ENCODE data around the gene SIPA1L2. TPM values are rescaled to one million over a fixed set of nuclear protein-coding genes. Genes with fewer than 3 reads are reported as not detected.

Gene SIPA1L2
- total RNA-seq, 4 donors from 2014 or later, result 2.4 to 25.1 (median 7.0) TPM

DNA sequence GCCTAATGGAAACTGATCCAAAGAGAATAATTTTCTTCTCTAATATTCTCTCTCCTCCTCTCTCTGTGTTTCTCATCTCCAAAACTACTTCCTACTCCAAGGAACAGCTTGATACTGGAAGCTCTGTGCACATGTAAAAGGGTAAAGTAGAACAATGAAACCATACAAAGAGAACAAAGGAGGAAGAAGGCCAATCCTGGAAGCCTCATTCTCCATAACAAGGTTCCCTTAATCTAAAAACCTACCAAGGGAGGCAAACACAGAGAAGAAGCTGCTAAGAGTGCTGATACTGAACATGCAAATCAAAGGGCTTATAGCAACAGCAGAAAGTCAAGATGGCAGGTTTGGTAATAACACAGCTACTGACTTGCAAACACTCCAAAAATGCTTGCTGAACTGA, 44.4 kb downstream of the SIPA1L2 start:
- H3K4me3 ChIP-seq, result no peak overlapping the region
- intact Hi-C loops (cut with DNase I; ENCODE audit: low total_unique reads), result no loop called here
- no peak for DNase-seq
- no peaks in the 10 kb centered on the region for H3K36me3 ChIP-seq
- no peaks in the 10 kb centered on the region for H3K4me1 ChIP-seq
- TF ChIP-seq POLR2A (IDR thresholded peaks at IDR 0.05) (no peak), CTCF (IDR thresholded peaks at IDR 0.05) (no peak)
- no peak overlapping the region for H3K27ac ChIP-seq
- H3K27me3 ChIP-seq, result no peaks in the 10 kb centered on the region
- no peaks in the 10 kb centered on the region for H3K9me3 ChIP-seq

- intact Hi-C loops (cut with DNase I; ENCODE audit: low total_unique reads), result no loop called here
- TF ChIP-seq POLR2A (IDR thresholded peaks at IDR 0.05), result no peak
- no peak for TF ChIP-seq CTCF (IDR thresholded peaks at IDR 0.05)
- DNase-seq, result no peak
- H3K4me3 ChIP-seq, result no peak overlapping the region
- no peaks in the 10 kb centered on the region for H3K36me3 ChIP-seq
- no peak overlapping the region for H3K27ac ChIP-seq
- H3K9me3 ChIP-seq, result no peaks in the 10 kb centered on the region
- H3K4me1 ChIP-seq, result no peaks in the 10 kb centered on the region
- no peaks in the 10 kb centered on the region for H3K27me3 ChIP-seq
These were observed 48.0 kb downstream of the SIPA1L2 start for GRCh38 chr1:232581932-232582331.

Other genes starting within 250 kb of the SIPA1L2 start
- gene MAP10, start 175.3 kb upstream of the SIPA1L2 start, total RNA-seq, result 1 to 10 TPM in 3 of 4 donors, under 1 TPM in 1; 0.59 to 5.0 (median 2.7) TPM

Data from uterus (tissue), 4 donors.